A204.1 (cell line): ENCODE results near the gene MSANTD2.
A peak's percentile ranks its signal among the peaks of the same experiment; 100 is the strongest.

ENCODE experiments used
- FAIRE-seq: peaks from 2 replicates; lab custom pipeline; 2012; peaks lifted over from hg19 to GRCh38; lab: Jason Lieb, UNC

MSANTD2 gene

DNA sequence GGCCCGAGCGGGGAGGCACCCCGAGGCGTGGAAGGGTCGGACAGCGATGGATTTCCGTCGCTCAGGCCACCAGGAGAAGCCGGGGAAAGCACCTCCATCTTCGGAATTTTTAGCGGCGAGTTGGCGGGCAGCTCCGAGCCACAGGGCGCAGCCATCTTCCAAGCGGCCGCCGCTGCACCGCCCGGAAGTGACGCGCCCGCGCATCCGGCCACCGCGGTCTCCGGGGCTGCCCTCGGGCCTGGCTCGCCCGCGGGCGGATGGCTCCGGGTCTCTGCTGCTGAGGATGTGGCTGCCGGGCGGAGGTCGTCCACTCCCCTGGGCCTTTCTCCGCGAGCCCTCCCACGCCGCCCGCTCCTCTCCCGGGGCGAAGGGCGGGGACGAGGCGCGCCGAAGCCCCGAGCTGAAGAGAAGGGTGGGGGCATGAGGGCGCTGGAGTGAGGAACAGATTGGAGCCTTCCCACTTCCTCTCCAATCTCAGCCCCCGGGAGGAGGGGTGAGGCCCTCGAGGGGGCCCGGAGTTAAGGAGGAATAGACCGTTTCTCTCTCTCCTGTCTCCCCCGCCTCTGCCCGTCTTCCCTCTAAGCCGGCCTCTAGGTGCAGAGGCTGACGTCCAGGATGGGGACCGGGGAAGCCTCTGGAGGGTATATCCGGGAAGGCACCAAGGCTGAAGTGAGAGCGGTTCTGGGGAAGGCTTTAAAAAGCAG lies at the start of gene MSANTD2:
Gene MSANTD2, minus strand, starts transcription at position 181 of the 704 bp plus-strand sequence. Its CDS starts 26 bp downstream, at position 155.
- no peak for FAIRE-seq

DNA sequence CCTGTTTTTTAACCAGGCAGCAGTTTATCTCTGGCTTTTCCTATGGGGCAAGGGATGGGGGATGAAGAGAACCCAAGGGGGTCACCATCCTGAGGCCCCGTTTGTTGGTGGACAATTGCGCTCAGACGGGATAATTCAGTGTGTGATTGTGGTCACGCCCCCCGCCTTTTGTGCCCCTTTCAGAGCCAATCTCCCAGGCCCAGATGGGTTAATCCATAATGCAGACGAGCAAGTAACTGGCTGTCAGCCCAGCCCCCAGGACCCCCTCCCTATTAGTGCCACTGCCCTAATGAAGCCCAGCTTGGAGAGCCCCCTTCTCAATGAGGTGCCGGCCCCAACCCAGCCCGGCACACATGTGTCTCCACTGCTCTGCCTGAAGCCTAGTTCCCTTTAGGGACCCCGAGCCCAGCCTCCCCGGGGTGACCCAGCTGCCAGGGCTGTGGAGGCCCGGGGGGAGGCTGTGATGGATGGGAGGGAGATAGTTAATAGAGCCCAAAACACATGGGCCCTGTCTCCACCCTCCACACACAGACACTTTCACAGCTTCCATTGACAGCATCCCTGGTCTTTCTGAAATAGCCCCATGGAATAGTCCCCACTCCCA lies 46.0 kb upstream of the MSANTD2 start:
- no peak for FAIRE-seq

GRCh38 chr11:124844664-124845079 lies 44.5 kb upstream of the MSANTD2 start:
- FAIRE-seq, result no peak

- FAIRE-seq, result no peak
These were observed 43.4 kb upstream of the MSANTD2 start for GRCh38 chr11:124843616-124843910.

GRCh38 chr11:124842305-124842704 lies 42.1 kb upstream of the MSANTD2 start:
- FAIRE-seq, result no peak

DNA sequence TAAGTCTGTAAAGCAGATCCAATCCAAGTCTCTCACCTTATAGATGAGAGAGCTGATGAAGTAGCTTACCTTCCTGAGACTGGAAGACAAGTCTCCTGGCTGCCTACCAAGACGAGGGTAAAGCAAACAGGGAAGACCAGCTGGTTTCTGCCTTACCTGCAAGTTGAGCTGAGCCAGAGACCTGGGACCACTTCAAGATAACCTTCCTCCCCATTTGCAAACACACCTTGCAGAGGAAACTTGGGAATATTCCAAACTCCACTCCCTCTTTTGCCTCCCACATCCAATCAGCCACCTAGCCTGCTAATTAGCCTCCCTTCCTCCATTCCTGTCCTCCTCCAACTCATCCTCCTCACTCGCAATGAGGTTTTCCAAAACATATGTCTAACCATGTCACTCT lies 41.6 kb upstream of the MSANTD2 start:
- FAIRE-seq, result no peak

DNA sequence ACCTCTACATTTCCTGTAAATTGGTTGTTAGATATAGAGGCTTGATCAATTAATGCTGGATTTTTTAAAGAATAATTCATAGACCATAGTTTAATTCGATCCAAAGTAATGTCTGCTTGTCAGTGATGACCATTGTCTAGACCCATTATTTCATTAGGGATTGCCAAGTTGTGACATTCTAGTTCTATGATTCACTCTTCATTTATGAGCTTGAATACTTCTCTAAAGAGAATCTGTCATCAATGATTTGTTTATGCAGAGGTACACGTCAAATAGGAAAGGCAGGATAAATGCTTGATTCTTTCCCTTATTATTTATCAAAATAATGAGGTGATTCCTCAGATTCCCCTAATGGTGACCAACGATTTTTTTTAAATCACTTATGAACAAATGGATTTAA lies 41.0 kb upstream of the MSANTD2 start:
- FAIRE-seq, result no peak

- FAIRE-seq, result no peak
These were observed 40.5 kb upstream of the MSANTD2 start for GRCh38 chr11:124840666-124841065.

- no peak for FAIRE-seq
These were observed 39.9 kb upstream of the MSANTD2 start for GRCh38 chr11:124839972-124840621.

DNA sequence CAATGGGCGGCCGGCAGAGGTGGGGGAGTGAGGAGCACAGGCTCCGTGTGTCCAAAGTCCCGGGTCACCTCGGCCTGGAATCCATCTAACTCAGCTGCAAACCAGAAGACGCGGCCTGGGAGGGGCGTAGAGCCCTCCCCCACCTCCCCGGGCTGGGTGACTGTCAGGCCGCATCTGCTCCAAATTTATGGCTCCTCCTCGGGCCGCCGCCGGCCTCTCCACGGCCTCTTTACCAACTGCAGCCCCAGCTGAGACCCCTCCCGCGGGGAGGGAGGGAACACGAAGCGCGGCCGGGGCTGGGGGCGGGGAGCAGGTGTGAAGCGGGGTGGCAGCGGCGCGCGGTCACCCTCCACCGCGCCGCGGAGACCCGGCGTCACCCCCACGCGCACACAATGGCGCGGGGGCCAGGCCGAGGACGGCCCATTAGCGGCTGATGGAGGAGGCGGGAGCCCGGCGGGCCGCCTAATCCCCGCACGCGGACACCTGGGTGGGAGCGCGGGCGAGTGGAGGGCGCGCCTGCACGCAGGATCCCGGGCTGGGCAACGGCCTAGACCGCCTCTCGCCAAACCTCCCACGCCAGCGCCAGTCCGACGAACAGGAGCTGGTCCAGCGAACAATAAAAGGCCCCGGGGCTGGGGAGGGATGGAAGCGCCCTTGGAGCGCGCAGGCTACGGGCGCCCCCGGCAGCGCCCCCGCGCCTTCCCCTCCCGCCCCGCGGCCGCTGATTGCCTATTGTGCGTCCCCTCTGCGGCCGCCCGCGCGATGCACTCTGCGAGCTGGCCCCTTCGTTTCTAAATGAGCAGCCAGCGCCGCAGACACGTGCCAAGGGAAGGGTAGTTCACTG lies 39.1 kb upstream of the MSANTD2 start:
- no peak for FAIRE-seq

- no peak for FAIRE-seq
These were observed 38.6 kb upstream of the MSANTD2 start for GRCh38 chr11:124838805-124839127.

DNA sequence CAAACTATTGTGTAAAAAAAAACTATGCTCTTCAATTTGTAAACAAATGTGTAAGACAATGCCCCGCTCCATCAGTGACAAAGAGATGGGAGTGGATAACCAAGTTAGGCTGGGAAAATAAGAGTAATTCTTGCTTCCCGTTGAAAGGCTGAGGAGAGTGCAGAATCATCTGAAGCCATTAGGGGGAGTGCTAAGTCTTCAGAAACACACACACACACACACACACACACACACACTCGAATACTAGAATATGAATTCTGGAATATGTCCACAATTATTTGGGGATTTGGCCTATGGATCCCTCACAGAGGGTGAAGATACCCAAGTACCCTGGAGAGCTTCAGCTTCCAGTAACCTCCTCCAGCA lies 37.3 kb upstream of the MSANTD2 start:
- peak; percentile 71 for FAIRE-seq

DNA sequence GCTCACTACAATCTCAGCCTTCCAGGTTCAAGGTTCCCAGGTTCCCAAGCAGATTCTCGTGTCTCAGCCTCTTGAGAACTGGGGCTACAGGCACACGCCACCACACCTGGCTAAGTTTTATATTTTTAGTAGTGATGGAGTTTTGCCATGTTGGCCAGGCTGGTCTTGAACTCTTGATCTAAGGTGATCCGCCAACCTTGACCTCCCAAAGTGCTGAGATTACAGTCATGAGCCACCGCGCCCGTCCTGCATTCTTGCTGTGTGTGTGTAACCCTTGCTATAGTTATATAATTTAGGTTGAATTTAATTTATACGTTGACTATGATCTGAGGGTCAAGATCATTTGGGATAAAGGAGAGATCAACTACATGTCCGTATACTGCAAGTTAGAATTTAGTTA lies 35.7 kb upstream of the MSANTD2 start:
- no peak for FAIRE-seq

- FAIRE-seq, result no peak
These were observed 34.4 kb upstream of the MSANTD2 start for GRCh38 chr11:124834526-124835180.

DNA sequence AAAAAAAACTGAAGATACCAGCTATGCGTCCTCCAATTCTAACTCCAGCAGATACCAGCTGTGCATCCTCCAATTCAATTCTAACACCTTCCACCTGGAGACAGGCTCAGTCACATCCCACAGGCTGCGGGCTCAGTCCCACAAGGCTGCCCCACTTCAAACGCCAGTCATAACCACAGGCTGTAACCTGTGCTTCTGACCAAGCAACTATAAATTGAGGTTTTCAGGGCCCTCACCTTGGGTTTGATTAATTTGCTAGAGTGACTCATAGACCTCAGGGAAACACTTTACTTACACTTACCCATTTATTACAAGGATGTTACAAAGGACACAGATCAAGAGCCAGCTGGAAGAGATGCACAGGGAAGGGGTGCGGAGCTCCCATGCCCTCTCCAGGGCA lies 32.4 kb upstream of the MSANTD2 start:
- no peak for FAIRE-seq

- FAIRE-seq, result no peak
These were observed 31.7 kb upstream of the MSANTD2 start for GRCh38 chr11:124831897-124832296.

GRCh38 chr11:124830749-124831148 lies 30.5 kb upstream of the MSANTD2 start:
- no peak for FAIRE-seq

- FAIRE-seq, result no peak
These were observed 29.8 kb upstream of the MSANTD2 start for GRCh38 chr11:124829986-124830385.

DNA sequence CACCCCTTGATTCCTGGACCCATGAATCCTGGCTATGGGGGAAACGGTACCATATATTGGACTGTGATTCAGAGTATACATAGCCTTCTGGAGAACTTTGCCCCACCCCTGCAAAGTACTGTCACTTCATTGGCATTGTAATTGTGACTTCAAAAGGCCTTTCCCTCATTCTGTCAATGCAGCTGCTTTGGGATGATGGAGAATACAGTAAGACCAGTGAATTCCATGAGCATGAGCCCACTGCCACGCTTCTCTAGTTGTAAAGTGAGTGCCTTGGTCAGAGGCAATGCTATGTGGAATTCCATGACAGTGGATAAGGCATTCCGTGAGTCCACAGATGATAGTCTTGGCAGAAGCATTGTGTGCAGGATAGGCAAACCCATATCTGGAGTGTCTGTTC lies 25.7 kb upstream of the MSANTD2 start:
- FAIRE-seq, result no peak

GRCh38 chr11:124823512-124824376 lies 23.5 kb upstream of the MSANTD2 start:
- FAIRE-seq, result no peak

- FAIRE-seq, result no peak
These were observed 22.0 kb upstream of the MSANTD2 start for GRCh38 chr11:124821995-124822730.
